DMS79 (cell line): ENCODE results near the gene SNX30.
A peak's percentile ranks its signal among the peaks of the same experiment; 100 is the strongest.

Experiments
- DNase-seq: peaks from one replicate; lab custom pipeline; 2025; lab: John Stamatoyannopoulos, UW

SNX30 gene

DNA sequence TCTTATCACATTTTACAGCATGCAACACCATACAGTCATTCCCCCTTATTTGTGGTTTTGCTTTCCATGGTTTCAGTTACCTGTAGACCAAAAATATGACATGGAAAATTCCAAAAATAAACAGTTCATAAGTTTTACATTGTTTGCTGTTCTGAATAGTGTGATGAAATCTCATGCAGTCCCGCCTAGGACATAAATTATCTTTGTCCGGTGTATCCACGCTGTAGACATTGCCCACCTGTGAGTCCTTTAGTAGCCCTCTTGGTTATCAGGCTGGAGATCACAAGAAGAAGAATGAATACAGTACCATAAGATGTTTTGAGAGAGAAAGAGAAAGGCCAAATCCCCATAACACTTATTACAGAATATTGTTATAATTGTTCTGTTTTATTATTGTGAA, 72.1 kb downstream of the SNX30 start:
- no peak for DNase-seq

DNA sequence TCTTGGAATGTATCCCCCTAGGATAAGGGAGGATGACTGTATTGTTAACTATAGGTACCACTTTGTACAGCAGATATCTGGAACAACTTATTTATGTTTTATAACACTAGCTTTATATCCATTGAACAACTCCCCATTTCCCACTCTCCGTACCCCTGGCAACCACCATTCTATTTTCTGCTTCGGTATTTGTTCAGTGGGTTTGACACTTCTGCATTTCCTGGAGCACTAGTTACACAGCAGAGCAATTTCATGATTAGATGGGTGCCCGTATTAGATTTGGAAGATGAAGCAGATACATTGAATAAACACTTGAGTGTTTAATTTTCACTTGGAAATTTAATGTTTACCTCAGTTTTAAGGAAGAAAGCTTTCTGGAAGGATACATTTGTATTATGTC, 72.7 kb downstream of the SNX30 start:
- DNase-seq = no peak

DNA sequence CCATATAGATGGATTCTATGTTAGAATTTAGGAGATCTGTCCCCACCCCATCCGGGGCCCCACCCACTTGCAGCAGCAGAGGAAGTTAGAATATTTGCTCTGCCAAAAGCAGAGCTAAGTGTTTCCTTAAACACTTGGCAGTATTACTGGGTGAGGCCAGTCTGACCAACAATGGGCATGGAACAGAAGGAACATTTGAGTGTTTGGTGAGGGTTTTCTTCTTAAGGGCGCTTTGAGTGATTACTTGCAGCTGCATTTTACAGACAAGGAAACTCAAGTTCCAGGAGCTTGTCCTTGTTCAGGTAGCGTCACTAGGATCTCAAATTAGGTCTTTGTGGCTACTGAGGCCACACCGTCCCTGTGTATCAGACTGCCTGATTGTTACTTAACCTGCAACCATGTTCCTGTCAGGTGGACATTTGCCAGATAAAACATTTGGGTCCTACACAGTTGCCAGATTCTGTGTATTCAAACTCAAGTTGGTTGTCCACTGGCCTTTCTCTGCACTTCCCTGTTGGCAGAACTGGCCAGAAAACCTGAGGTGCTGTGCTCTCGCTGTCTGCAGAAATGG, 80.8 kb downstream of the SNX30 start:
- DNase-seq = peak; percentile 93

DNA sequence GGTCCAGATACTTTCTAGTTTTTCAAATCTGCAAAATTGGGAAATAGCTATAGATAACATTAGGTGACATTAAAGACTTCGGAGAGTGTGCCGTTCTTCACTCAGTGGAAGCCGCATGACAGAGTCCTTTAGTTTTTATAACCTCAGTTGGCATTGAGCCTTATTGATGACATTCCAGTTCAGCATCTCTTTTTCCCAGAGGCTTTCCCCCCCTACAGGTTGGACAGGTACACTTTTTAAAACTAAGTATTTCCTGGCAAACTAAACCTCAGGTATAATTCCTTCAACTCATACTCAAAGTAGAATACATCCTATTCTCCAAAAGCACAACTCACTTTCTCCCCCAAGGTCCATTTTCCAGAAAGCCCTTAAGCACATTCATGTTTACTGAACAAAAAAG, 81.4 kb downstream of the SNX30 start:
- DNase-seq = no peak

DNA sequence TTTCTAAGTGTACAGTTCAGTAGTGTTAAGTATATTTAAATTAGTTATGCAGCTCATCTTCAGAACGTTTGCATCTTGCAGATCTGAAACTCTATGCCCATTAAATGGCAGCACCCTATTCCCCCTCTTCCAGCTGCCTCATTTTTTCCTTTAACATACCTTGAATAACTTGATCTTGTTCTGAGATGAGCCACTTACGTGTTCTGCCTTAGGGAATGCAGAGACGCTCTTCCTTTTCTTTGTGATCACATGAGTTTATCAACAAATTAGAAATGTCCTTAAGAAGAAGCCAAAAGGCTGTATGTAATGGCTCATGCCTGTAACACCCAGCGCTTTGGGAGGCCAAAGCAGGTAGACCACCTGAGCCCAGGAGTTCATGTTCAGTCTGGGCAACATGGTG, 82.5 kb downstream of the SNX30 start:
- DNase-seq = no peak

DNA sequence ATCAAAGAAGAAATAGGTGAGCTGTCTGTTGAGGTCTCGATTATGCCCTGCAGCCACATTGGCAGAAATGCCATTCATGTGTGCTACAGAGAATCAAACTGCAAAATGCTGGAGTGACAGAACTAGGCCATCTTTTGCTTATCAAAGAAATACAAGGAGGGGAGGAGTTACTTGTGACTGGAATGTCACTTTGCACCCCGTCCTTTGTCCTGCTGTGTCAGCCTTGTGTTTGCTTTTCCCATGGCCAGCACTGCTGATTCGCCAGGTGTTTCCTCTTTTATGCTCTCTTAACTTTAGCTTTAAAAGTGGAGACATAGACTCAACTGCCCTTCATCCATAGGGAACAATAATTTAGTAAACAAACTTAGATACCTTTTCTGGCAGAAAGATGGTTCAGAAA, 85.8 kb downstream of the SNX30 start:
- no peak for DNase-seq

DNA sequence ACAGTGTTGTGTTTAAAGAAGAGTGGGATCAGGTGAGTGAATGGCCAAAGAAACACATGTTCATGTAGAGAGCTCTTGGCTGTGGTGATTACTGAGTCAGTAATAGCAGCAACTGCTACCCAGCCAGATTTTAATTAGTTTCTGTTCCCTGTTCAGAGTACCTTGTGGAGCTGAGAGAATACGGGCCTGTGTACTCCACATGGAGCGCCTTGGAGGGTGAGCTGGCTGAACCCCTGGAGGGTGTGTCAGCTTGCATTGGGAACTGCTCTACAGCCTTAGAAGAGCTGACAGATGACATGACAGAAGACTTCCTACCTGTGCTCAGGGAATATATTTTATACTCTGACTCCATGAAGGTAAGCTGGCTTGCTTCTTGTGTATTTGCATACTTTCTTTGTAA, 87.8 kb downstream of the SNX30 start:
- no peak for DNase-seq

DNA sequence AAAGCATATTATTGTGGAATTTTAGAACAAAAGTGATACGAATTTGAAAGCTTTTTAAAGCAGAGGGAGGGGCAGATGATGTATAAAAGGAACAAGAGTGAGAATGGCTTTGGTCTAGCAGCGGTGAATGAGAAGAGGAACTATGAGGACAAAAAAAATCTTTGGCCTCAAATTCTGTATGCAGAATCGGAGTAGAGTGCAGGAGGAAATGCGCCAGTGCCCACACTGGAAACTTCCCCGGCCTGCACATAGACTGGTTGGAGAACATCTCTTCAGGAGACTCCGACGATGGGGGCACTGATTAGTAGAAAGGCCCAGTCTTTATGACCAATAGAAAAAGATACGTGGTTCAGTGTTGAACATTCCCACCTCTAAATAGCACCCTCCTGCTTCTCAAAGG, 88.8 kb downstream of the SNX30 start:
- no peak for DNase-seq

DNA sequence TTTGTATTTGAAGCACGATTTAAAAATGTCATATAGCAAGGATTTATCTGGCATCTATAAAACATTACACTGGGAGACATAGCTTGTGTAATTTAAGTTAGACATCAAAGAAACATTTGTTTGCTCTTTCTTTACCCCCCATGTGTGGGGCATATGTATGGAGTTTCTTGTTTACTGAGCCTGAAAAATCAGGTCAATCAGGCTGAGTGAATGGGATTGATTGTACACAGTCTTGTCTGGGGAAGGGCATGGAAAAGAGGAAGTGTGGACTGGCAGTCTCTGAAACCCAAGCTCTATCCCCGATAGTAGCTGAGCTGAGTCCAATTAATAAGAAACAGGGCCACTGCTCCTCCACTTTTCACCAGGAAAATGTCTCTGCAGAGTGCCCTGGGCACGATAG, 90.7 kb downstream of the SNX30 start:
- no peak for DNase-seq

DNA sequence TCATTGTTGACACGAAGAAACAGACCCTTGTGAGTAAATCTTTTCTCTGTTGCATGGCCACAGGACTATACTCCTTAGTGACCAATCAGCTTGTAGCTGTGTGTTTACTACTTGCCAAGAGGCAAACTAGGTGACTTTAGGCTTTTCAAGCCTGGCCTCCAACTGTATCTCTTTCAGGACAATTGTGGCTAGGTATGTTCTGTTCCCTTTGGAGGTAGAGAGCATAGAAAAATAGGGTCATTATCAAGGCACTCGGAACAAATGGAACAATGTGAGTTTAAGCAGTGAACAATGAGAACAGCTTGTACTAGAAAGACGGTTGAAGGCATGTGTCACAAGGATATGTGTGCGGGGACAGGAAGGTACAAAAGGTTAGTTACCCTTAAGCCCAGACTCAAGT, 92.0 kb downstream of the SNX30 start:
- DNase-seq = no peak

DNA sequence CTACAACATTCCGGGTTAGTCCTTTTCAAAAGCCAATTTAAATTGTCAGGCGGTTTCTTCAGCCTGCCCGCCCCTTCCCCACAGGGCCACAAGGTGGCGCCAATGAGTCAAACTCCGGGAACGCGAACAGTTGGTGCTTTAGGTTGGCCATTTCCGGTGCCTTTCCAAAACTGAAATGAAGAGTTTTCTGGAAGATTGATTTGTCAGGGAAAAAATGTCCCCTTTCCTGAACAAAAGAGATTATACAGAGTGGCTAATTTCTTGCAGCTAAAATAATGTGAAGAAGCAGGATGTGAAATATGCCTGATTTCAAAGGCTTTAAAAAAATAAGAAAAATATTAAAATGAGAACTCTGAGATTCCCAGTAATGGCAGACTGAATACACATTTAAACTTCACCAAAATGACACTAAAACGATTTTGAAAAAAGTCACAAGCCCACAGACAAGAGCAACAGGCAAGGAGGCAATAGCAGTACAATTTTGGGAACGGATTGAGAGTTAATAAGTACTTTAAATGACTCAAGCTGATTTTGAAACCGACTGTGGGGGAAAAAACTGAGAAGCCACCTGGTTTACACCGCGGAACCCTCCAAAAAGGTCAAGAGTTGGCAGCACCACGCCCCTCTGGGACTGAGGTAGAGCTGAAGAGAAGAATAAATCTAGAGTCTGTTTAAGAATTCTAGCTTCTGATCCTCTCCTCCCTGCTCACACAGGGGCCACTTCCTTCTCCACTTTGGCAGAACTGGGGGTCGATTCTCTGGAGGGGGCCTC, 94.4 kb downstream of the SNX30 start:
- DNase-seq = no peak

DNA sequence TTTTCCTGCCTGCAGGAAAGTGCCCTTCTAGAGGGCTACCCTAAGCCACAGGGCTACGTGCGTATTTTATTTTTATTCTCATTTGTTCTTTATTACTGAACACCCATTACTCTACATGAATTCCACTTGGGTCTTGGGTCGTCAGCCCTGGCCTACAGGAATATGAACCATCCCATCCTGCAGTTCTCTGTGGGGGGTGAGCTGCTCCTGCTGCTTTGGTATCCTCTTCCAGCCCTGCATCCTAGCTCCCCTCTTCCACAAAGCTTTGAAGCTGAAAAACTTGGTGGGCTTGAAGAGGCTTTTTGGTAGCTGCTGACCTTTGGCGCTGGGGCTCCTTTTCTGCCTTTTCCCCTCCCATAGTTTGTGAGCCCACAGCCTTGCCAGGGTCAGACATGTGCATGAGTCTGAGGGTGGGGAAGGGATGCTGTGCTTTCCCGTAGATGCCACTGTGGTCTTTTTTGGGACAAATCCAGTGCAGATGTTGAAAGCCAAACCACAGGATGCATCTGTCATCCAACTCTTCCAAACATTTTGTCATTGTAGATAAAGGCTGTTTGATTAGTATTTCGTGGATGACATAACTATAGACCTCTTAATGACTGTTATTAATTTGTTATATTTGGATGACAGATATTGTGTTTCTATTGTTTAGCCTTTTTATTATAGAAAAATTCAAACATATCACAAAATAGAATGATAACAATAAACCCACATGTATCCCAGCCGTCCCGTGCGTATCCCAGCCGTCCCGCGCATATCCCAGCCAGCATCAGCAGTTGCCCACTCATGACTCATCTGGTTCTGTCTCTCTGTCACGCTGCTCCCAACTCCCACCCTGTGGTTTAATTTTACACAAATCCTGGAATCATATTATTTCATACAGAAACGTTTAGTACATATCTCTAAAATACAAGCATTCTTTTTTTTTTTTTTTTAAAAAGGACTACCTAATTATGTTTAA, 96.2 kb downstream of the SNX30 start:
- no peak for DNase-seq

DNA sequence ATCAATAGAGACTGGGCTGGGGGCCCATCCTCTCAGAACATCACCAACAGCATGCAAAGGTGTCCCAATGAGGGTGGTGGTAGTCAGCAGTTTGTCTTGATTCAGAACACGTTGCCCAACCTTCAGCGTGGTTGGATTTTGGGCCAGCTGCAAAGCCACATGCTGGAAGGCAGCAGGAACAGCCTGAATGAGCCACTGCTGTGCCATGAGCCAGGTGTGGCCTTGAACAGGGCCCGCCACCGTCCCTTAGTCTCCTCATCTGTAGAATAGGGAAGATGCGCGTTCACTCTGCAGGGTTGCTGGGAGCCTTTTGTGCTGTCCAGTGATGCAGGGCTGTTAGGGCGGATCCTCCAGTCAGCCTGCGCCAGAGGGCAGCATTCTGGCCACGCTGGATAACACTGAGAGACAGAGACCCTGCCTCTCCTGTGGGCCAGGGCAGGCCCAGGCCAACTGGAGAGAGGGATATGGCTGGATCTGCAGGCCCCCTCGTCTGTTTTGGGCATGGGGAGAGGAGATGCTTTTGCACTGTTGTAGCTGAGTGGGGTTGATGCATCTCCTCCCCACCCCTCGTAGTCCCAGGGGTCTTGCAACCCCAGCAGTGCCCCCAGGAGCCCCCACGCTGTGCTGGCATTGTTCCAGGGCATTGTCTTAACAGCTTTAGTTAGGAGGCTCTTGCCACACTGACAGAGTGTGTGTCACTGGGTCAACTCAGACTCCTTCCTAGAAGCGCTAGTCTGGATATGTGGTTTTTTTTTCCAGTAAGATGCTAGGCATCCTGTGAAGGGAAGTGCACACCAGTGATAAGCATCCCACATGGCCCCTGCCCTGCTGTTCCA, 98.0 kb downstream of the SNX30 start:
- DNase-seq = no peak

DNA sequence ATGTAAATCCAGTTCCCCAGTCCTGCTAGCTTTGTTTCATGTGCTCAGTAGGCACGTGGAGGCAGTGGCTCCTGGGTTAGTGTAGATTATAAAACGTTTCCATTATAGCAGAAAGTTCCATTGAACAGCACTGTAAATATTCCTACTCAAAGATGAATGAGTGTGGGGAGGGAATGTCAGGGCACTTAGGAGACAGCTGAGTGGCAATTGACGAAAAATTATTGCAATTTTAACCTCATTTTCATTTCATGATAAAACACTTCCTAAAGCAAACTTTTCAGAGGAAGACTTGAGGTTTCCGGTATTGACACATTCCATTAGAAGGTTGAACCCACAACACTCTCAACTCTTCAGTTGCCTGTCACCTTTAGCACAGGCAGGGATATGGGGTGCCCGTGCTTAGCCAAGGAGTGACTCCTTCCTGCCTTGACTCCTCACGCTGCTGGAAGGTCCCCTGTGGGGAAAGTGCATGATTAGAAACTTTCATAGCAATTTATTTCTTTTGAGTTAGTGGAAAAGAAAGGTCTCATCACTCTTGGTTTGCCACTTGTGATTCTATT, 98.9 kb downstream of the SNX30 start:
- no peak for DNase-seq

DNA sequence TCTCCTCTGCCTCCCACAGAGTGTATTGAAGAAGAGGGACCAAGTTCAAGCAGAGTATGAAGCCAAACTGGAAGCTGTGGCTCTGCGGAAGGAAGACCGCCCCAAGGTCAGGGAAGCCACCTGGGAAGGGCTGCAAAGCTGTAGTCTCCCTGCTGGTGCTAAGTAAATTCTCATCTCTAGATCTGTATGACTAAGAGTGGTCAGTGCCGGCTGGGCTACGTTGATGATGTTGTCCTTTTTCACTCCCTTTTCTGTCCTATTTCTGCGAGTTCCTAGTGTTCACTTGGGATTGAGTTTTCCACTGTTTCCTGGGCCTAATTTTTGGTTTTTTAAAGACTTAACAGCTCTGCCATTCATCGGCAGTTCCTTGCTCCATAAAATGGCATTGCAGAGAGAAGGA, 100.3 kb downstream of the SNX30 start:
- DNase-seq = no peak

DNA sequence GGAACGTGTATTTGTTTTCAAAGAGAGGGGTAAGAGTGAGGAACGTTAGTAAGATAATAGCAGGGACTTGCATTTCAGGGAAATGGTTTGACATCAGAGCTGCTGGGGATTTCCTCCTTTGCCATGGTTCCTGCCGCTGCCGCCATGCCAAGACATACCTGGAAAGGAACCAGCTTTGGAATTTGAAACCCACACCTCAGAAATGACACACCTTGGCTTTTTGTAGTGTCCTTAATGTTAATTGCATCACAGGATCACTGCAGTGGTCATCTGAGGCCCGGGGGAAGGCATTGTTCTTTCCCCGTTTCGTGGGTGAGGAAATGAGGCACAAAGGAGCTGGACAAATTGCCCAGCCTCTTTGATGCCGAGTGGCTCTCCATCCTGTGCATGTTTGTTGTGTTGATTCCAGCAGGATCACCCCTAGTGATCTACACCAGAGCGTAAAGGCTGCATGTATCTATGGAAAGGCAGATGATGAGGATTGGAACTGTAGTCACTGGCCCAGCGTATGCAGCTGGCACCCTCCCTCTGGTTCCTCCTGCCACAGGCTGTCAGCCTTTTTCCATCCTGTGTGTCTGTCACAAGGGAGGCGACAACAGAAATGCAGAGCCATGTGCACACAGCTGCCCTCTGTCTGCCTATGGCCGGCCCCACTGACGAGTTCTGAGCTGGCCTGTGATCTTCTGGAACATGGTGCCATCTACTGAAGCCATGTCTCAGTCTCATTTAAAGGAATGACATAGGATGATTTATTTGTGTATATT, 102.4 kb downstream of the SNX30 start:
- DNase-seq = no peak

DNA sequence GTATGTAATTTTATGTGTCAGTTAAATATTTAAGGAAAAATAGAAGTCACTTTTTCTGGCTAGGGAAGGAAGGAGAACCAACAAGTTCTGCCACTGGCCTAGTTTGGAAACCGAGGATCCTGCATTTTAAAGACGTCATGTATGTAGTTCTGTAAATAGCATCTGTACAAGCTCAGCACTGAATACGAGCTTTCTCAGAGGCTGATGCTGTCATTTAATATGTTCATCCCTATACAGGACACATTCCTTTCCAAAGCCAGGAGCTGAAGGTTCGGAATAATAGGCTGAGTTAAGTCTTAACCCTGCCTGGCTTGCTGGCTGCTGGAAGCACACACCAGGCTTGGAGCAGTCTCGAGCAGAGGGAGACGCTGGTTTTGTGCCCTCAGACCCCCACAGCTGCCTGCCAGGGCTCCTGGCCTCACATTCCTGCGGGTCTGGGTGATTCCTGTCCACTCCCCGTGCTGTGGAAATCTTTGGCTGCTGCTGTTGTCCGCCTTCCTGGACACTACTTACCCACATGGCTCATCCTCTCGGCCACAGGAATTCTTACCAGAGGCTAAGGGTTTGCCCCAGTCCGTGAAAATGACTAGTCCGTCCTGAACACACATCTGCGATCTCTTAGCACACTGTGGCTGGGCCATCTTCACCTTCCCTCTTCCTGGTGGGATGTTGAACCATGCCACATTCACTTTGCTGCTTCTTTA, 103.5 kb downstream of the SNX30 start:
- DNase-seq = no peak

DNA sequence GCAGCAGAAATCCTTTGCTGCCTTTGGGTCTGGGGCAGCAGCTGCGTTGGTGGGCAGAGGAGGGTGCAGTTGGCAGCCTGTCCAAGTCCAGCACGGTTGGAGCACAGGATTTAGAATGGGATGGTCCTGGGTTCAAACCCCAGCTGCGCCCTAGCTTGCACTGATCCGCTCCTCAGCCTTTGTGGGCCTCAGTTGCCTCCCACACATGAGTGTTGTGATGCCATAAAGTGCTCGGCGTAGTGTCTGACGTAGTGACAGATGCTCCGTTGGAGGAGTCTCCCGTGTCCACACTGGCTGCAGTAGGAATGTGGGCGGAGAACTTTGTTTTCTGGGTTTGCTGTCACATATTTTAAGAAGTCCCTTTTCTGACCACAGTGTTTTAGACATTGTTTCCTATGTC, 104.1 kb downstream of the SNX30 start:
- no peak for DNase-seq

DNA sequence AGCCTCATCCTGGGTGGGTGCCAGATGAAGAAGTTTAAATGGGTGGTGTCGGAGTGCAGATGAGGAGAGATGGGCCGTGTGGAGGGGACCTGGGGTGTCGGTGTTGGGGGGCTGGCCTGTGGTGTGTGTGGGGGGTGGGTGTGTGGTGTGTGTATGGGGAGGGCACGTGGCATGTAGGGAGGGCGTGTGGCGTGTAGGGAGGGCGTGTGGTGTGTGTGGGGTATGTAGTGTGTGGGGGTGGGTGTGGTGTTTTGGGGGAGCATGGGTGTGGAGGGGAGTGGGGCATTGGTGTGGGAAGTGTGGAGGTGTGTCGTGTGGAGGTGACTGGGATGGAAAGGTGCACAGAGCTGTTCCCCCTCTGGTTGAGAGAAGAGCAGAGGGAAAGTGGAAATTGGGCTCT, 105.6 kb downstream of the SNX30 start:
- DNase-seq = no peak

DNA sequence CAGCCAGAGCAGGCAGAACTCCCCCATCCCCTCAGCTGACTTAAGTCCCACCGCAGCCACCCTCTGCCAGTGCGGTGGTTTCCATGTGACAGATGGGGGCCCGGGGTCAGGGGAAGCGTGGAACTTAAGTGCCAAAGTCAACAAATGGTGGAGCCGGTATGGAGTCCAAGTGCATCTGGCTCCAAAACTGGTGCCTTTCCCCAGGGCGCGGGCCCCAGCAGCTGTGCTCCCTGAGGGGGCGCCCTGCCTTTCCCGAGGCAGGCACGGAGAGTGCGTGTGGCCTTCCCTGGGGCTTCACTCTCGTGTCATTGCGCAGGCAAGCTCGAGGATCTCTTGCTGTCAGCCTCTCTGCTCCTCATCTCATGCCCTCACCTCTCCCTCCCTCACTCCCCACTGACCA, 106.3 kb downstream of the SNX30 start:
- no peak for DNase-seq
